Transverse colon (tissue), 4 donors: ENCODE data around the gene SEL1L3.

ENCODE experiments used
- CTCF ChIP-seq, 5 experiments: fragments of 200-600 bp in 3 of 5; fragments of 450-650 bp in 2 of 5; sonication (generic) in 3 of 5; IDR thresholded peaks; 1 replicate in 2 of 5; 2 replicates in 3 of 5; pipeline ENCODE4 v1.5.1; 2016 to 2017; ENCODE audit warnings: antibody characterized with exemption in 5 of 5, inconsistent platforms in 3 of 5, mild to moderate bottlenecking in 2 of 5, moderate library complexity in 1 of 5
- EP300 ChIP-seq: sonication (generic); formaldehyde crosslinking; IDR thresholded peaks from one replicate; pipeline ENCODE4 v1.6.1; 2017; ENCODE audit warnings: antibody characterized with exemption, low read depth
- POLR2A ChIP-seq: fragments of 450-650 bp; IDR thresholded peaks from one replicate; pipeline ENCODE4 v1.6.1; 2016; ENCODE audit warnings: antibody characterized with exemption, mild to moderate bottlenecking, moderate library complexity
- POLR2AphosphoS5 ChIP-seq, 3 donors: sonication (generic); formaldehyde crosslinking; IDR thresholded peaks; one replicate each; pipeline ENCODE4 v1.6.1; 2016; ENCODE audit warnings: antibody characterized with exemption in 3 of 3

GRCh38 chr4:25821899-25822298 lies 40.9 kb downstream of the SEL1L3 start:
- TF ChIP-seq CTCF (IDR thresholded peaks at IDR 0.05) (no peak), POLR2A (no peak), POLR2AphosphoS5 (IDR thresholded peaks at IDR 0.05) (no peak), EP300 (no peak)
